SHP77 treated with DMSO at 0.1 percent for 48 hours (cell line): ENCODE measurements around the gene ZC3H13.

ENCODE experiments used
- DNase-seq: peaks from one replicate; lab custom pipeline; 2025; lab: John Stamatoyannopoulos, UW

The ZC3H13 gene

GRCh38 chr13:45940061-45940460, 112.5 kb downstream of the ZC3H13 start:
- DNase-seq = no peak

- DNase-seq = no peak
These were observed 115.9 kb downstream of the ZC3H13 start for GRCh38 chr13:45936621-45937020.

GRCh38 chr13:45934283-45934682, 118.3 kb downstream of the ZC3H13 start:
- no peak for DNase-seq

GRCh38 chr13:45933203-45933908, 119.2 kb downstream of the ZC3H13 start:
- DNase-seq = no peak

GRCh38 chr13:45932676-45933075, 119.9 kb downstream of the ZC3H13 start:
- no peak for DNase-seq

GRCh38 chr13:45932172-45932571, 120.4 kb downstream of the ZC3H13 start:
- no peak for DNase-seq

GRCh38 chr13:45931211-45931610, 121.3 kb downstream of the ZC3H13 start:
- DNase-seq = no peak

GRCh38 chr13:45930177-45930576, 122.4 kb downstream of the ZC3H13 start:
- no peak for DNase-seq

GRCh38 chr13:45928843-45929242, 123.7 kb downstream of the ZC3H13 start:
- DNase-seq = no peak

- DNase-seq = no peak
These were observed 124.4 kb downstream of the ZC3H13 start for GRCh38 chr13:45928176-45928575.

GRCh38 chr13:45926741-45927140, 125.8 kb downstream of the ZC3H13 start:
- no peak for DNase-seq

GRCh38 chr13:45925151-45925550, 127.4 kb downstream of the ZC3H13 start:
- DNase-seq = no peak

GRCh38 chr13:45921162-45921736, 131.3 kb downstream of the ZC3H13 start:
- no peak for DNase-seq

GRCh38 chr13:45918597-45918996, 133.9 kb downstream of the ZC3H13 start:
- no peak for DNase-seq

- DNase-seq = no peak
These were observed 135.5 kb downstream of the ZC3H13 start for GRCh38 chr13:45917019-45917418.

GRCh38 chr13:45915686-45916439, 136.7 kb downstream of the ZC3H13 start:
- no peak for DNase-seq

GRCh38 chr13:45909673-45910072, 142.9 kb downstream of the ZC3H13 start:
- no peak for DNase-seq

- DNase-seq = no peak
These were observed 143.5 kb downstream of the ZC3H13 start for GRCh38 chr13:45909089-45909488.

- DNase-seq = no peak
These were observed 145.0 kb downstream of the ZC3H13 start for GRCh38 chr13:45907503-45907902.
